Loucy (cell line): ENCODE data around the gene AGTR1.
"Not testable (repeated sequence)": the region's sequence is repeated elsewhere in the genome, so short reads cannot be mapped to it uniquely, and the experiment has no call there.

ENCODE experiments used
- H2AFZ ChIP-seq: fragments of 200-600 bp; sonication (generic); 2 replicates; pipeline ENCODE4 v1.6.0; 2016; ENCODE audit warnings: antibody characterized with exemption, mild to moderate bottlenecking, low read length, moderate library complexity
- H3F3A ChIP-seq: fragments of 200-600 bp; 2 replicates; pipeline ENCODE4 v1.6.0; 2016; ENCODE audit warnings: antibody characterized with exemption, low read depth, mild to moderate bottlenecking
- H3K27me3 ChIP-seq: fragments of 200-600 bp; sonication (generic); 2 replicates; pipeline ENCODE4 v1.6.1; 2014; ENCODE audit warnings: low read length, mild to moderate bottlenecking; ENCODE audit not compliant: insufficient read depth, poor library complexity, severe bottlenecking
- H3K36me3 ChIP-seq: fragments of 200-600 bp; sonication (generic); 2 replicates; pipeline ENCODE4 v1.6.1; 2016; ENCODE audit warnings: low read length; ENCODE audit not compliant: insufficient read depth
- H3K4me1 ChIP-seq: fragments of 200-600 bp; sonication (generic); 2 replicates; pipeline ENCODE4 v1.5.1; 2014; ENCODE audit warnings: low read length, mild to moderate bottlenecking; ENCODE audit not compliant: insufficient read depth, poor library complexity, severe bottlenecking
- H3K4me2 ChIP-seq: fragments of 200-600 bp; sonication (generic); 2 replicates; pipeline ENCODE4 v1.6.0; 2014; ENCODE audit warnings: antibody characterized with exemption, low read length, low read depth, mild to moderate bottlenecking; ENCODE audit not compliant: poor library complexity, severe bottlenecking
- H3K4me3 ChIP-seq: fragments of 200-600 bp; sonication (generic); 2 replicates; pipeline ENCODE4 v1.5.1; 2014; ENCODE audit warnings: low read length, mild to moderate bottlenecking, mixed read lengths; ENCODE audit not compliant: poor library complexity, severe bottlenecking
- H3K79me2 ChIP-seq: fragments of 200-600 bp; sonication (generic); 2 replicates; pipeline ENCODE4 v1.6.1; 2014; ENCODE audit warnings: low read length; ENCODE audit not compliant: insufficient read depth
- H3K9ac ChIP-seq: fragments of 200-600 bp; sonication (generic); 2 replicates; pipeline ENCODE4 v1.6.0; 2014; ENCODE audit warnings: mild to moderate bottlenecking, low read depth, low read length, moderate library complexity; ENCODE audit not compliant: poor library complexity, severe bottlenecking
- H3K9me2 ChIP-seq: fragments of 200-600 bp; sonication (generic); replicated peaks from 2 replicates; pipeline ENCODE4 v1.6.1; 2016; ENCODE audit warnings: low read depth, low read length, mixed read lengths
- H3K9me3 ChIP-seq: fragments of 200-600 bp; sonication (generic); 2 replicates; pipeline ENCODE4 v1.6.1; 2014; ENCODE audit warnings: mild to moderate bottlenecking, antibody characterized with exemption, low read length, low read depth; ENCODE audit not compliant: insufficient read depth
- H4K20me1 ChIP-seq: fragments of 200-600 bp; sonication (generic); 2 replicates; pipeline ENCODE4 v1.6.0; 2014; ENCODE audit warnings: antibody characterized with exemption, low read length, mild to moderate bottlenecking; ENCODE audit not compliant: insufficient read depth, poor library complexity, severe bottlenecking
- EZH2phosphoT487 ChIP-seq: fragments of 200-600 bp; IDR thresholded peaks from 2 replicates; pipeline ENCODE4 v1.6.1; 2018; ENCODE audit warnings: antibody characterized with exemption, mild to moderate bottlenecking, moderate library complexity, borderline replicate concordance
- TF ChIP-seq, protein P1 (sequence below): fragments of 200-600 bp; sonication (generic); conservative IDR thresholded peaks from 2 replicates; pipeline ENCODE4 v1.5.1; 2014; ENCODE audit warnings: mild to moderate bottlenecking, antibody characterized with exemption, low read length

Gene AGTR1

DNA sequence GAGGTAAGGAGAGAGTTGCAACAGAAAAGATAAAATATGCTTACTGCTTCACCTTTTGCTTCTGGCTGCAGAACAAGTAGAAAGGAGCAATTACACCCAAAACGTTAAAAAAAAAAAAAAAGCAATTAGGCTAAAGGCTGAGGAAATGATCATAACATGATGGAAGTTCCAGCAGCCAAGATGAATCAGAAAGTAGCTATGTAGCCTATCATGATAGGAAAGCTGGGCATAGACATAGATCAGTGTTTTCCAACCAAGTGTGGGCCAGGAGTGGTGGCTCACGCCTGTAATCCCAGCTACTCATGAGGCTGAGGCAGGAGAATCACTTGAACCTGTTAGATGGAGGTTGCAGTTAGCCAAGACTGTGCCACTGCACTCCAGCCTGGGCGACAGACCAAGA, 52.6 kb downstream of the AGTR1 start:
- Histone ChIP-seq H3K4me3 (no peak overlapping the region), H3K9me2 (no peaks in the 10 kb centered on the region), H3K79me2 (no peaks in the 10 kb centered on the region), H3K4me1 (peaks cover 24% of the 10 kb centered on the region), H3K9ac (no peak overlapping the region), H3K9me3 (no peaks in the 10 kb centered on the region), H2AFZ (no peak overlapping the region), H3F3A (no peaks in the 10 kb centered on the region), H4K20me1 (no peaks in the 10 kb centered on the region), H3K27me3 (no peaks in the 10 kb centered on the region), H3K4me2 (no peak overlapping the region), H3K36me3 (no peaks in the 10 kb centered on the region)
- no peak for TF ChIP-seq EZH2phosphoT487
- TF ChIP-seq, protein P1, sequence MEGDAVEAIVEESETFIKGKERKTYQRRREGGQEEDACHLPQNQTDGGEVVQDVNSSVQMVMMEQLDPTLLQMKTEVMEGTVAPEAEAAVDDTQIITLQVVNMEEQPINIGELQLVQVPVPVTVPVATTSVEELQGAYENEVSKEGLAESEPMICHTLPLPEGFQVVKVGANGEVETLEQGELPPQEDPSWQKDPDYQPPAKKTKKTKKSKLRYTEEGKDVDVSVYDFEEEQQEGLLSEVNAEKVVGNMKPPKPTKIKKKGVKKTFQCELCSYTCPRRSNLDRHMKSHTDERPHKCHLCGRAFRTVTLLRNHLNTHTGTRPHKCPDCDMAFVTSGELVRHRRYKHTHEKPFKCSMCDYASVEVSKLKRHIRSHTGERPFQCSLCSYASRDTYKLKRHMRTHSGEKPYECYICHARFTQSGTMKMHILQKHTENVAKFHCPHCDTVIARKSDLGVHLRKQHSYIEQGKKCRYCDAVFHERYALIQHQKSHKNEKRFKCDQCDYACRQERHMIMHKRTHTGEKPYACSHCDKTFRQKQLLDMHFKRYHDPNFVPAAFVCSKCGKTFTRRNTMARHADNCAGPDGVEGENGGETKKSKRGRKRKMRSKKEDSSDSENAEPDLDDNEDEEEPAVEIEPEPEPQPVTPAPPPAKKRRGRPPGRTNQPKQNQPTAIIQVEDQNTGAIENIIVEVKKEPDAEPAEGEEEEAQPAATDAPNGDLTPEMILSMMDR = no peak

DNA sequence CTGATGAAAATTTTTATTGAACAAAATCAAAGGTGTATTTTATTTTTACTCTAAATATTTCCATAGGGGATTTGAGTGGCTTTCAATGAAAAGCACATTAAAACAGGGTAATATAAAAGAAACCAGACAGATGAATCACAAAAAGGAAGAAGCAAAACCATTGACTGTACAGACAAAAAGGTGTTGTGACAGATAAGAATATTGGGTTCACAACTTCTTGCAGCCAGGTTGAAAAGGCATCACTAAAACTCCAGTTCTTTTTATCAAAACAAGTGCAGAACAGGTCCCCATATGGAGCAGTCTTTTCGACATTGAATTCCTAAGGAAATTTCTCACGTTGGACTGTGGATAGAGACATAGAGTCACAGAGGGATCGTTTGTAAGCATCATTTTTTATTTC, 53.8 kb downstream of the AGTR1 start:
- H3K4me3 ChIP-seq = no peak overlapping the region
- H3K4me2 ChIP-seq = peak overlapping the region; percentile 14
- no peaks in the 10 kb centered on the region for H3K79me2 ChIP-seq
- no peaks in the 10 kb centered on the region for H3K27me3 ChIP-seq
- no peak for TF ChIP-seq EZH2phosphoT487
- TF ChIP-seq, protein P1 = no peak
- H3K9ac ChIP-seq = no peak overlapping the region
- no peak overlapping the region for H2AFZ ChIP-seq
- no peaks in the 10 kb centered on the region for H3K9me2 ChIP-seq
- H4K20me1 ChIP-seq = no peaks in the 10 kb centered on the region
- no peaks in the 10 kb centered on the region for H3F3A ChIP-seq
- H3K36me3 ChIP-seq = no peaks in the 10 kb centered on the region
- peaks cover 36% of the 10 kb centered on the region for H3K4me1 ChIP-seq
- H3K9me3 ChIP-seq = no peaks in the 10 kb centered on the region

DNA sequence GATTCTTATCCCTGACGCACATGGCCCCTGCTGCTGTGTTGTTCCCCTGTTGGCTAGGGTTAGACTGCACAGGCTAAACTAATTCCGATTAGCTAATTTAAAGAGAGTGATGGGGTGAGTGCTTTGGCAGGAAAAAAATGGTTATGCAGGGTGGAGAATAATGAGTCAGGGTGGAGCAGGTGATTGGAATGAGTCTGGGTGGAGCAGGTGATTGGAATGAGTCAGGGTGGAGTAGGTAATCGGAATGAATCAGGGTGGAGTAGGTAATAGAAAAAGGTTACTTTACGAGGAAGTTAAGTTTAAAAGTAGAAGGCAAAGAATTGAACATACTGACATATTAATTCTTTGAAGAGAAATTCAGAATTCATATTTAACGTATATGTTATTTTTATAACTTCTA, 55.7 kb downstream of the AGTR1 start:
- H3F3A ChIP-seq, H3K9ac ChIP-seq, H3K79me2 ChIP-seq, H4K20me1 ChIP-seq, H3K9me2 ChIP-seq, H3K4me2 ChIP-seq, H3K4me3 ChIP-seq, H3K36me3 ChIP-seq, H3K9me3 ChIP-seq, H2AFZ ChIP-seq, H3K27me3 ChIP-seq: not testable (repeated sequence)
- peaks cover 47% of the 10 kb centered on the region for H3K4me1 ChIP-seq

DNA sequence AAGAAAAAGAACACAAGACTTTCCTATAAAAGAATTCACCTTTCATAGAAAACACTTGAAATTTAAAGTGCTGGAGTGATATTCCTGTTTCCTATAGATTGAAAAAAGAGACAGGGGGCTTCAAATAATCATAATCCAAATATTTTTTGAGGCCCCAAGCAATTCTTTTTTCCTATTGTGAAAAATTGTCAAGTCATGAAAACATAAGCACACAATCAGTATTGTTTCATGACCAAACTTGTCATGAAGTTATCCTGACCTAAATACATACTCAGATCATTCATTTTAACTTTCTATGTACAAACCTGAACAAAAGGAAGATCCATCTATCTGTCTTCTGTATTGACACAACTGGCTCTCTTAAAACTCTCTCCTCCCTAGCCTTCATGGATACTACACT, 57.9 kb downstream of the AGTR1 start:
- no peaks in the 10 kb centered on the region for H3K36me3 ChIP-seq
- H3K9me3 ChIP-seq = no peaks in the 10 kb centered on the region
- no peaks in the 10 kb centered on the region for H4K20me1 ChIP-seq
- no peak overlapping the region for H3K4me3 ChIP-seq
- no peak overlapping the region for H2AFZ ChIP-seq
- no peak overlapping the region for H3K9ac ChIP-seq
- TF ChIP-seq, protein P1 = no peak
- no peak for TF ChIP-seq EZH2phosphoT487
- H3K27me3 ChIP-seq = no peaks in the 10 kb centered on the region
- H3K79me2 ChIP-seq = no peaks in the 10 kb centered on the region
- H3K9me2 ChIP-seq = no peaks in the 10 kb centered on the region
- peaks cover 40% of the 10 kb centered on the region for H3K4me1 ChIP-seq
- H3K4me2 ChIP-seq = no peak overlapping the region
- H3F3A ChIP-seq = no peaks in the 10 kb centered on the region
